ENCODE measurements around the gene AGO4. TPM values are rescaled to one million over a fixed set of nuclear protein-coding genes. Genes with fewer than 3 reads are reported as not detected.

The AGO4 gene
- 2.0 to 6.6 TPM (median 5.0 TPM) in 5 replicates for total RNA-seq (2022; extraction: Qiagen RNA extraction)

GRCh38 chr1:35807614-35808449 is at the start of gene AGO4:
TSS of gene AGO4 (plus strand) at chr1:35808016. CDS start at chr1:35808417, 401 bp downstream.

GRCh38 chr1:35882945-35883634 is 75.3 kb downstream of the AGO4 start, which contains the start of gene AGO1:
TSS of gene AGO1 (plus strand) at chr1:35883209. CDS start at chr1:35883422, 213 bp downstream.

Other genes starting within 250 kb of the AGO4 start
- gene TFAP2E, start 234.7 kb upstream of the AGO4 start, total RNA-seq (2022; extraction: Qiagen RNA extraction): 0.46 to 0.83 TPM (median 0.81 TPM) in 5 replicates
- 78.1 to 108 TPM (median 102 TPM) in 5 replicates for gene PSMB2, start 166.5 kb upstream of the AGO4 start, total RNA-seq (2022; extraction: Qiagen RNA extraction)
- 13.1 to 15.5 TPM (median 14.1 TPM) in 5 replicates for gene C1orf216, start 89.1 kb upstream of the AGO4 start, total RNA-seq (2022; extraction: Qiagen RNA extraction)
- 8.5 to 14.9 TPM (median 10.1 TPM) in 5 replicates for gene CLSPN, start 38.0 kb upstream of the AGO4 start, total RNA-seq (2022; extraction: Qiagen RNA extraction)
- gene AGO1, start 75.2 kb downstream of the AGO4 start, total RNA-seq (2022; extraction: Qiagen RNA extraction): 2.9 to 5.1 TPM (median 4.5 TPM) in 5 replicates
- 5.8 to 9.8 TPM (median 6.8 TPM) in 5 replicates for gene AGO3, start 123.1 kb downstream of the AGO4 start, total RNA-seq (2022; extraction: Qiagen RNA extraction)